DMS153 treated with DMSO at 0.1 percent for 48 hours (cell line): ENCODE measurements around the gene H1-8.
"Not testable (repeated sequence)": the region's sequence is repeated elsewhere in the genome, so short reads cannot be mapped to it uniquely, and the experiment has no call there.

Experiments
- DNase-seq: peaks from one replicate; lab custom pipeline; 2025; ENCODE audit not compliant: unreplicated experiment; lab: John Stamatoyannopoulos, UW

Gene H1-8, protein sequence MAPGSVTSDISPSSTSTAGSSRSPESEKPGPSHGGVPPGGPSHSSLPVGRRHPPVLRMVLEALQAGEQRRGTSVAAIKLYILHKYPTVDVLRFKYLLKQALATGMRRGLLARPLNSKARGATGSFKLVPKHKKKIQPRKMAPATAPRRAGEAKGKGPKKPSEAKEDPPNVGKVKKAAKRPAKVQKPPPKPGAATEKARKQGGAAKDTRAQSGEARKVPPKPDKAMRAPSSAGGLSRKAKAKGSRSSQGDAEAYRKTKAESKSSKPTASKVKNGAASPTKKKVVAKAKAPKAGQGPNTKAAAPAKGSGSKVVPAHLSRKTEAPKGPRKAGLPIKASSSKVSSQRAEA

DNA sequence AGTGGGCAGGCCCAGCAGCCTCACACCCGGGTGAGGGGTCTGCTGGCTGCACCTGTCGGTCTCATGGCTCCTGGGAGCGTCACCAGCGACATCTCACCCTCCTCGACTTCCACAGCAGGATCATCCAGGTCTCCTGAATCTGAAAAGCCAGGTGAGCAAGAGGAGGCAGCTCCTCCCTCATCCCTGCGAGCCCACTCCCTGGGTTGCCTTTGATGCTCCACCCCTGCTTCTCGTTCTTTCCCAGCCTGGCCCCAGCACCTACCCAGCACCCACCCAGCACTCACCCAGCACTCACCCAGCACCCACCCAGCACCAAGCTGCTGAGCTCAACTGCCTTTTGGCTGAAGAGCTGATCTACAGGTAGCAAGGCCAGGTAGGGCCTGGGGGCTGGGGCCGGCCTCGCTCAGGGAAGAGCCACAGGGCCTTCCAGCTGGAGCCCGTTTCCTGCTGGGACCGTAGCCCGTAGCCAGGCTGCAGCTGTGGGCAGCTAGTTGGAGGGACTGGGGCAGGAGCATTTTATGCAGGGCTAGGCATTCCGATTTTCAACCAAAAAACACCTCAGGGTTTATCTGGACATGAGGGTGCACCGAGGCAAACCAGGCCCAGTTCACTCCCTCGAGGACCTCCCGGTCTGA lies at the start of gene H1-8:
Gene H1-8 (plus strand): TSS at position 20 of the 635 bp plus-strand sequence. CDS start 44 bp downstream, at position 64.
- DNase-seq = no peak

DNA sequence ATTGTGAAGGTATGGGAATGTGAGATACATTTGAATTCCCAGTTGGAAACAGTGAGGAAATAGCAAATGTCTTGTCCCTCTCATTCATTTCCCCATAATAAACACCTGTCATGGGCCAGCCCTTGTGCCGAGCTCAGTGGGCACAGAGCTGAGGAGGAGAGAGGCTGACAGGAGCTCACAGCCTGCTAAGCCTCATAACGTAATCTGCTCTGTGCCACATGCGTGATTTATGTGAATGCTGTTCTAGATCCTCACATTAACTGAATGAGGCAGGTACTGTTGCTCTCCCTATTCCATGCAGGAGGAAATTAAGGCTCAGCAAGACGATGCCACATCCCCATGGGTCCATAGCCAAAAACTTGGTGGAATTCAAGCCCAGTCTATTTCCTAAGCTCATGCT lies 49.8 kb upstream of the H1-8 start:
- DNase-seq = no peak

- DNase-seq = not testable (repeated sequence)
These were observed 48.5 kb upstream of the H1-8 start for GRCh38 chr3:129494499-129494898.

- not testable (repeated sequence) for DNase-seq
These were observed 47.9 kb upstream of the H1-8 start for GRCh38 chr3:129495006-129495639.

DNA sequence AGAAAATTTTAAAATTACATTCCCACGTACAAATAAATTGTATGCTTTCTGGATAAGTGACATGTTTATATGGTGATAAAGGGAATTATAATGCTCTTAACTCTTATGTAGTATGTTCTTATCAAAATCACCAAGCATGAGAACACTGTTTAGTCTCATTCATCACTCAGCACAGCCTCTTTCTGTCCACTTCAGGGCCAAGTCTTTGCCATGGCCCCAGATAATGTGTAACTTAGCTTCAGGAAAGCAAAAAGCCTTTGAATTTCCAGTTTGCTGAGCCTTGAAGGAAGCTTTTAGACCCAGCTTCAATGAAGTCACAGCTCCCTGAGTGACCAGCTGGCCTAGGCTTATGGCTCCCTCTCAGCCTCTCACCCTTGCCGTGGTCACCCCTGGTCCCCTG lies 45.1 kb upstream of the H1-8 start:
- DNase-seq = not testable (repeated sequence)

- DNase-seq = not testable (repeated sequence)
These were observed 44.1 kb upstream of the H1-8 start for GRCh38 chr3:129498603-129499488.

DNA sequence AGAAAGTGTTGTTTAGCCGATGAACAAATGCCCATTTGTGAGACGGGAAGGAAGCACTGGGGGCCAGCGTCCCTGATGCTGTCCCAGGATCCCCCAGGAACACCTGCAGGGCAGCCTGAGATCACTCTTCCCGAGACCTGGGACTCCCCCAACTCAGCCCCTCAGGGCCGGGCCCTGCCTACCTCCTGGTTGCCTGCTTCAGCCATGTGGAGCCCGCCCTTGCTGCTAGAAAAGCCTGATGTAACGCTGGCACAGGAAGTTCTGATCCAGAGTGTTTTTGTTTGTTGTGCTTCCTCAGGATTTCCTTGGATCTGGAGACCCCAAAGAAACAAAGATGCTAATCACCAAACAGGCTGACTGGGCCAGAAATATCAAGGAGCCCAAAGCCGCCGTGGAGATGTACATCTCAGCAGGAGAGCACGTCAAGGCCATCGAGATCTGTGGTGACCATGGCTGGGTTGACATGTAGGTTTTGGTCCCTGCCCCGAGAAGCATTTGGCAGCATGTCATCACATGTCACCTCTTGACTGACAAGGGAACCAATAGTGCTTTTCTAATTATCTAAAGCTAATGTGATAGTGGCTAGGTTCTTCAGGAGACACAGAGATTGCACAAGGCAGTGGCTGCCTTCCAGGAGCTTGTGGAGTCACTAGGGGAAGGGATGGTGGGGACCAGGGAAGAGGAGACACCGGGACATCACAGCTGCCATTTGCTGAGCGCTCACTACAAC lies 43.2 kb upstream of the H1-8 start:
- DNase-seq = not testable (repeated sequence)

DNA sequence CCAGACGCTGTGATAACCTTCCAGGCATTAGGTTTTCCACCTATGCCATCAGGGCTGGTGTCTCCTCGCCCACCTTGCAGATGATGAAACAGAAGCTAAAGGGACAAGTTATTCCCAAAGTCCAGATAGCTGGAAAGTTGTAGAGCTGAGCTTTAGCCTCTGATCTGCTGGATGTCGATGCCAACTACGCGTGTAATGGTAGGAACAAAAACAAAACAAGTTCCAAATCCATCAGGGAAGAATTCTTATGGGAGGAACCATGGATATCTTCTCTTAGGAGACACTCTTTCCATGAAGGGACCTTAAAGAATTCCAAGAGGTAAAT lies 42.7 kb upstream of the H1-8 start:
- no peak for DNase-seq

DNA sequence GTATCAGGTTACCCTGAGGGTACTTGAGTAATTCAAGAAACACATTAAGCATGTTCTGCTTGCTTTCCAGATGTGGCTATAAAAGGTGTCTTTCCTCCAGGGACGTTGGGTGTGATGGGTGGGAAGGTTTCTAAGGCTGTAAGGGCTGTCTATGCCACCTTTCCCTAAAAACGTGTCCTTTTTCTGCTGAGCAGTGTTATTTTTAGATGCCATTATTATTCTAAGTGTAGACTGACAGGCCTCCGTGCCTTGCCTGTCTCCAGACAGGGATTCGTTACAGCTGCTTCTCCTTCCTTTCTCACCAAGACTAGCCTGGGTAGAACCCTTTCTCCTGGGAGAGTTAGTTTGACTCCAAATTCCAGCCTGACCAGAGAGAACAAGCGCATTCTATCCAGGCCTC lies 41.3 kb upstream of the H1-8 start:
- DNase-seq = no peak

GRCh38 chr3:129502641-129503408 lies 40.1 kb upstream of the H1-8 start:
- no peak for DNase-seq

DNA sequence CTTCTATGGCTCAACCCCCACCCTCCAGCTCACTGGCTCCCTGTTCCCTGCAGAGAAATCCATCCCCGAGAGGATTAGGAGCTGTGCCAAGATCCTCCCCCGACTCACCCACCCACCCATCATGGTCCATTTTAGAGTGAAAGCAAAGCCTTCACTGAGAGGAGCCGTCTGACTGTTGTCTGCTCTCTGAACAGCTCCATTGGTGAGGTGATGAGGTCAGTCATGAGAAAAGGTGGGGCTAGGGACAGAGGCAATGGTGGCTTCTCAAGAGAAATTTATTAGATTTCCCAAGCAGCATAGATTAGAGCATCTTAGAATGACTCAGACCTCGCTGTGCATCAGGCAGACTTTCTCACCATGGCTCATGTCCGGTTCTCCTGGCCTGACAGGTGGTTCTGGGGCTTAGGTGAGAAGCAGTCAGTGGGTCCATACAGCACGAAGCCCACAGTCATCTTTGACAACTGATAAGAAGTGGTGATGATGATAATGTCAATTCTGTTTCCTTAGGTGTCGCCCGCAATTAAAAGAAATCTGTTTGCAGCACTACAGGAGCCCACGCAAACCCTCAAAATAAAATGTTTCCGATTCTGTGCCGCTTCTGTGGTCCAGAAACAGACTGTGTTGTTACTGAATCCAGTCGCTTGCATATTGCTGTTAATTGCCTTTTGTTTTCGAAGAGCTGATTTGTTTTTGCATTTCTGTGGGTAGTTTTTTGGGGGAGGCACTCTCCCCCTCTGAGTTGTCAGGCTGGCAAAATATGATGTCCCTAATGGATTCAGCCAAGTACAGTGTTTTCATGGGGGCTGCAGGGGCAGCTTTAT lies 39.3 kb upstream of the H1-8 start:
- no peak for DNase-seq

DNA sequence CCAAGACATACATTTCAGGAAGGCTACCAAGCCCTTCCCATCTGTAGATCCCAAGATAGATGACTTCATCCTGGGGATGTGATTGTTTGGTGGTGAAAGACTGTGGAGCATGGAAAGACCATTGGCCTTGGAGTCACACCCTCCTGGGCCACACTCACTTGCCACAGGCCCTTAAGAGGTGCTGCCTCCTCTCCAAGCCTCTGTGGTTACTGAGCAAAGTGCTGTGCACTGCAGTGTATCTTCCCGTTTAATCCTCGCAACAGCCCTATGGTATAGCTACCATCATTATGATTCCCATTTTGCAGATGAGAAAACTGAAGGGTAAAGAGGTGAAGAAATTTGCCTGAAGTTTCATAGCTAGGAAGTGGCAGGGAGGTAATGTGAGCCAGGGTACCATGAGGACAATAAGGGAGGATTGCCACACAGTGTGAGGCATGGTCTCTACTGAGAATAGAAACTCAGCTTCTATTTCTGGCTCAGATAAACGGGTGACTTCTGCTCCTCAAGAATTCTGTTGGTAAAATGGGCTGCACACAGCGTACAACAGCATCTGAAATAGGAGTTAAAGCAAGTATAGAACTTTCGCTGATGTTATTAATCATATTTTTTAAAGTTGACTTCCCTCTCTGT lies 38.4 kb upstream of the H1-8 start:
- no peak for DNase-seq

DNA sequence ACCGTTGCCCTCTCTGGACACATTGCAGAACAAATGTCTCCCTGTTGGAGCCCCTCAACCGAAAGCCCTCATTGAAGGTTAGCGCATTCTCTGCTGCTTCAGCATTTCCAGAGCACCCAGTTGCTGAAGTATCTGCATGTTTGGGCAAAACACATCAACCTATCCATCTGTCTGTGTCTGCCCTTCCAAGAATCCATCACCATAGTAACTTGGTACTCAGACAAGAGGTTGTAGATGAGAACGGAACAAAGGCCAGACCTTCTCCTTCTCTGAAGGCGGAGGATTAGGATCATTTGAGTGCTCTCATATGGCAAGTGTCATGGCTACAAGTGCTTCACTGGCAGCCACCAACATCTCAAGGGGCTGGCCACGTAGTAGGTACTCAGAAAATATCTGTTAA lies 37.6 kb upstream of the H1-8 start:
- no peak for DNase-seq

- DNase-seq = peak; percentile 87
These were observed 36.7 kb upstream of the H1-8 start for GRCh38 chr3:129506231-129506742.

DNA sequence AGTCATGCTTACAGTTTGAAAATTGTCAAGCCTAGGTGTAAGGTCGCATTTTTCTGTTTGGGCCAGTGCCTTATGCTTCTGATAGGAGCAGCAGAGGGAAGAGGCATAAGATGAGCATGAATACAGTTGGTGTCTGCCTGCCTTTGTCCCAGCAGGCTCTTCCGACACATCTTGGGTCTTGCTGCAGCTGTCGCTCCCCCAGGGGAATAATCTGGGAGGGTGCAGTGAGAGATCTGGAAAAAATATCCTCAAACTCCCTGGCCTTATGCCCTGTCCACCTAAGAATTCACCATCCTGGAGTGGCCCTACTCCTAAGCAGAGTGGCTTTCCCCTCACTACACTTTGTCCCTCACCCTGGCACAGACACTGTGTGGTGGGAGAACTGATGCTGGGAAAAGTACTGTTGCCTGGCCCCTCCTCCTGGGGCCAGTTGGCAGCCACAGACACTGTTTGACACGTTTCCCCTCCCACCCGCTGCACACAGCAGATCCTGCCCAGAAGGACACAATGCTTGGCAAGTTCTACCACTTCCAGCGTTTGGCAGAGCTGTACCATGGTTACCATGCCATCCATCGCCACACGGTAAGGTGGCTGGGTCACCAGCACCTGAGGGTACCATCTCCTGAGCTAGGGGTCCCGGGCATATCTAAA lies 35.7 kb upstream of the H1-8 start:
- DNase-seq = no peak

DNA sequence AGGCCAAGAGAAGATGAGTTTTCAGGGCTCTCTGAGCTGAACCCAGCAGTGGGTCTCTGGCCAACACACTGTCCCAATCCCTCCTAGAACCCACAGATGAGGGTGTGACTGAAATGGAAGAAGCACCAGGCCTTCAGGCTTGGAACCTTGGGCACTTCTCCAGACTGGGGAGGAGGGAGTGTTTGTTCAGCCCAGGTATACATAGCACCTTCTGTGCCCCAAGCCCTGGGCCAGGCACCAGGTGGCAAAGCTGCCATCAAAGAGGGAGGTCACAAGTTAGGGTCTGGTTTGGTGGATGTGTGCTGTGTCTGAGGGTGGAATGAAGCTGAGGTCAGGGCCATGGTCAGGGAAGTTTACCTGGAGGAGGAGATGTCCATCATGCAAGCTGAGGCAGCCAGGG lies 30.4 kb upstream of the H1-8 start:
- no peak for DNase-seq

DNA sequence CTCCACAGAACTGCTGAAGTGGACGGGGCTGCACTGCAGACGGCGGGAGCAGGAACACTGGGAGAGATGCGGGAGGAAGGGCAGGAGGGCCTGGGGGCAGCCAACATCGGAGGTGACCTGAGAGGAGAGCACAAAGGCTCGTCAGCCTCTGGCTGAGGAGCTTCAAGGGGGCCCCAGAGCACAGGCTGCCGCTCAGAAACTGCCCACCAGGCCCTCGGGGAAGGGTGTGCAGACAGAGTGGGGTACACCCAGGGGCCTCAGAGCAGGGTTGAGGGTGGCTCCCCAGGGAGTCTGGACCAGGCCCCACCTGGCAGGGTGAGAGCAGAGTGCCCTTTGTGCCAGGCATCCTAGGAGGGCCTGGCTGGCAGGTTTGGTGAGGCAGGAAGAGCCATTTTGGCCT lies 29.3 kb upstream of the H1-8 start:
- no peak for DNase-seq

GRCh38 chr3:129514110-129514509 lies 28.9 kb upstream of the H1-8 start:
- DNase-seq = no peak
